ENCODE measurements around the gene CES2. TPM values are rescaled to one million over a fixed set of nuclear protein-coding genes. Genes with fewer than 3 reads are reported as not detected.

CES2 gene
- total and polyA plus RNA-seq, 2 donors (not counting 3 experiments of a cell fraction or from before 2014, with no cell fraction given) = 19.1 to 28.8 TPM

GRCh38 chr16:66958857-66959703, 23.8 kb downstream of the CES2 start:
- no peak overlapping the region for H3K27ac ChIP-seq (ENCODE audit: insufficient read depth, low read depth, low read length)
- no peak overlapping the region for H2AFZ ChIP-seq (ENCODE audit: low read depth, low read length)
- H3K9me3 ChIP-seq (replicated peaks; ENCODE audit: control insufficient read depth, insufficient read depth, low read length) = no peaks in the 10 kb centered on the region
- dilution Hi-C loops (cut with MboI; ENCODE audit: extremely low pct_ligation_motif_present, low sequenced_read_pairs) = no loop called here
- no peak for TF ChIP-seq GATA2 (IDR thresholded peaks at IDR 0.05; ENCODE audit: insufficient read depth, insufficient read length, low read depth, low read length)
- no peaks in the 10 kb centered on the region for H4K20me1 ChIP-seq (replicated peaks; ENCODE audit: control insufficient read depth, extremely low read depth, insufficient read depth, low read length)
- H3K4me1 ChIP-seq (ENCODE audit: control insufficient read depth, extremely low read depth, insufficient read depth, low read length) = no peaks in the 10 kb centered on the region
- no peak overlapping the region for H3K4me2 ChIP-seq (ENCODE audit: insufficient read depth, low read length)
- H3K27me3 ChIP-seq (ENCODE audit: control insufficient read depth in 2 of 2, insufficient read depth in 2 of 2, low read length in 2 of 2) = peaks cover 1 to 2% of the 10 kb centered on the region in 2 experiments
- H3K4me3 ChIP-seq (replicated peaks in 1 of 3; ENCODE audit: insufficient read depth in 1 of 3, low read depth in 1 of 3, low read length in 3 of 3) = no peak overlapping the region
- POLR2A ChIA-PET = no interaction called here
- FAIRE-seq (no peak), DNase-seq (ENCODE audit: low read depth, low spot score) (no peak)
- intact Hi-C loops (cut with micrococcal nuclease) = loop anchor here (10.0 kb wide), 1 partner anchor 436 kb away; the partner anchor contains the start of gene TPPP3
- no peaks in the 10 kb centered on the region for H3K79me2 ChIP-seq (ENCODE audit: control insufficient read depth, insufficient read depth, low read length)
- H3K9me1 ChIP-seq (replicated peaks; ENCODE audit: control insufficient read depth, extremely low read depth, insufficient read depth, low read length) = no peaks in the 10 kb centered on the region
- CTCF ChIA-PET = interaction anchor here (4.7 kb wide), 1 partner anchor 196 kb away, joined by 26 read pairs; no protein-coding TSS in a partner anchor
- BruUV-seq (replicated peaks) = no TSS peak
- no peak overlapping the region for H3K9ac ChIP-seq (replicated peaks; ENCODE audit: extremely low read depth, insufficient read depth, low read length)
- no peaks in the 10 kb centered on the region for H3K36me3 ChIP-seq (ENCODE audit: control insufficient read depth in 2 of 2, extremely low read depth in 1 of 2, insufficient read depth in 2 of 2, low read length in 2 of 2)

- DNase-seq (ENCODE audit: low read depth, low spot score) (no peak), FAIRE-seq (no peak)
- ChIA-PET POLR2A (no interaction called here), CTCF (interaction anchor here (1.6 to 4.7 kb wide), 3 partner anchors 12 to 195 kb away, joined by 3 to 26 read pairs (median 6); no protein-coding TSS in a partner anchor)
- Histone ChIP-seq H3K9me1 (replicated peaks; ENCODE audit: control insufficient read depth, extremely low read depth, insufficient read depth, low read length) (no peaks in the 10 kb centered on the region), H3K27ac (ENCODE audit: insufficient read depth, low read depth, low read length) (no peak overlapping the region), H3K9me3 (replicated peaks; ENCODE audit: control insufficient read depth, insufficient read depth, low read length) (no peaks in the 10 kb centered on the region), H2AFZ (ENCODE audit: low read depth, low read length) (no peak overlapping the region), H3K27me3 (ENCODE audit: control insufficient read depth in 2 of 2, insufficient read depth in 2 of 2, low read length in 2 of 2) (peaks cover 1 to 2% of the 10 kb centered on the region in 2 experiments), H3K79me2 (ENCODE audit: control insufficient read depth, insufficient read depth, low read length) (no peaks in the 10 kb centered on the region), H3K4me2 (ENCODE audit: insufficient read depth, low read length) (no peak overlapping the region), H3K36me3 (ENCODE audit: control insufficient read depth in 2 of 2, extremely low read depth in 1 of 2, insufficient read depth in 2 of 2, low read length in 2 of 2) (no peaks in the 10 kb centered on the region), H4K20me1 (replicated peaks; ENCODE audit: control insufficient read depth, extremely low read depth, insufficient read depth, low read length) (no peaks in the 10 kb centered on the region), H3K4me3 (replicated peaks in 1 of 3; ENCODE audit: insufficient read depth in 1 of 3, low read depth in 1 of 3, low read length in 3 of 3) (no peak overlapping the region), H3K4me1 (ENCODE audit: control insufficient read depth, extremely low read depth, insufficient read depth, low read length) (no peaks in the 10 kb centered on the region), H3K9ac (replicated peaks; ENCODE audit: extremely low read depth, insufficient read depth, low read length) (no peak overlapping the region)
- intact Hi-C loops (cut with micrococcal nuclease) (loop anchor here (10.0 kb wide), 1 partner anchor 435 kb away; the partner anchor contains the start of gene TPPP3), dilution Hi-C loops (cut with MboI; ENCODE audit: extremely low pct_ligation_motif_present, low sequenced_read_pairs) (no loop called here)
- no TSS peak for BruUV-seq (replicated peaks)
- TF ChIP-seq MAX (IDR thresholded peaks at IDR 0.05; ENCODE audit: insufficient read depth, insufficient read length) (no peak), POLR2A (IDR thresholded peaks at IDR 0.05; ENCODE audit: low read depth, low read length) (no peak), MYC (IDR thresholded peaks at IDR 0.05; ENCODE audit: low read depth, low read length) (no peak), EZH2 (IDR thresholded peaks at IDR 0.05; ENCODE audit: borderline replicate concordance, low read depth, low read length, severe bottlenecking) (no peak), GATA2 (IDR thresholded peaks at IDR 0.05; ENCODE audit: insufficient read depth, insufficient read length, low read depth, low read length) (no peak), CTCF (IDR thresholded peaks at IDR 0.05; ENCODE audit: extremely low read depth in 1 of 2, insufficient read depth in 1 of 2, low read depth in 1 of 2, low read length in 2 of 2) (no peak), FOS (IDR thresholded peaks at IDR 0.05; ENCODE audit: borderline replicate concordance, insufficient read depth, low read length) (no peak), POLR2AphosphoS5 (IDR thresholded peaks at IDR 0.05; ENCODE audit: insufficient read depth, low read depth, low read length) (no peak), JUN (IDR thresholded peaks at IDR 0.05; ENCODE audit: borderline replicate concordance, insufficient read depth, insufficient read length, low read depth) (no peak)
Observed at GRCh38 chr16:66959704-66960161, 24.4 kb downstream of the CES2 start.

All from endothelial cell of umbilical vein (primary cell).